WTC11 (cell line): ENCODE measurements around the gene TUBGCP4. TPM values are rescaled to one million over a fixed set of nuclear protein-coding genes. Genes with fewer than 3 reads are reported as not detected.

ENCODE experiments used
- CBFB ChIP-seq: sonication (generic); formaldehyde crosslinking; IDR thresholded peaks from 2 replicates; pipeline ENCODE4 v1.8.1; 2022; ENCODE audit warnings: mild to moderate bottlenecking, low read depth, missing genetic modification reagents
- CREM ChIP-seq: sonication (generic); formaldehyde crosslinking; IDR thresholded peaks from 2 replicates; pipeline ENCODE4 v1.8.1; 2022; ENCODE audit warnings: mild to moderate bottlenecking, missing genetic modification reagents, moderate library complexity
- ELF4 ChIP-seq: sonication (generic); formaldehyde crosslinking; IDR thresholded peaks from 2 replicates; pipeline ENCODE4 v1.8.1; 2022; ENCODE audit warnings: low read depth, mild to moderate bottlenecking, moderate library complexity, missing genetic modification reagents
- ESRRA ChIP-seq: sonication (generic); formaldehyde crosslinking; IDR thresholded peaks from 2 replicates; pipeline ENCODE4 v1.8.1; 2022; ENCODE audit warnings: mild to moderate bottlenecking, missing genetic modification reagents, borderline replicate concordance
- ETV6 ChIP-seq: sonication (generic); formaldehyde crosslinking; IDR thresholded peaks from 2 replicates; pipeline ENCODE4 v1.8.1; 2022; ENCODE audit warnings: mild to moderate bottlenecking, missing genetic modification reagents
- GABPB1 ChIP-seq: sonication (generic); formaldehyde crosslinking; IDR thresholded peaks from 2 replicates; pipeline ENCODE4 v1.8.1; 2023; ENCODE audit warnings: mild to moderate bottlenecking, missing genetic modification reagents
- HMGA2 ChIP-seq: fragments of 250-450 bp; sonication (Bioruptor Pico); IDR thresholded peaks from 2 replicates; pipeline ENCODE4 v1.4.0; 2021; ENCODE audit warnings: mild to moderate bottlenecking, moderate library complexity
- IRF2 ChIP-seq: sonication (generic); formaldehyde crosslinking; IDR thresholded peaks from 2 replicates; pipeline ENCODE4 v1.8.0; 2022; ENCODE audit warnings: low read depth, missing genetic modification reagents, borderline replicate concordance
- KAT7 ChIP-seq: sonication (generic); formaldehyde crosslinking; IDR thresholded peaks from 2 replicates; pipeline ENCODE4 v1.8.1; 2023; ENCODE audit warnings: missing genetic modification reagents, mild to moderate bottlenecking, borderline replicate concordance
- MYBL2 ChIP-seq: sonication (generic); formaldehyde crosslinking; IDR thresholded peaks from 2 replicates; pipeline ENCODE4 v1.8.1; 2023; ENCODE audit warnings: mild to moderate bottlenecking, moderate library complexity, missing genetic modification reagents
- NFATC4 ChIP-seq: fragments of 250-450 bp; sonication (Bioruptor Pico); IDR thresholded peaks from 2 replicates; pipeline ENCODE4 v1.9.0; 2021; ENCODE audit warnings: mild to moderate bottlenecking
- NR2C2 ChIP-seq: sonication (generic); formaldehyde crosslinking; IDR thresholded peaks from 2 replicates; pipeline ENCODE4 v1.8.0; 2022; ENCODE audit warnings: mild to moderate bottlenecking, missing genetic modification reagents
- NR3C1 ChIP-seq: sonication (generic); formaldehyde crosslinking; conservative IDR thresholded peaks from 2 replicates; pipeline ENCODE4 v1.8.1; 2023; ENCODE audit warnings: low read depth, mild to moderate bottlenecking, missing genetic modification reagents
- RELA ChIP-seq: sonication (generic); formaldehyde crosslinking; IDR thresholded peaks from 2 replicates; pipeline ENCODE4 v1.8.1; 2022; ENCODE audit warnings: missing genetic modification reagents, mild to moderate bottlenecking, borderline replicate concordance
- SMAD3 ChIP-seq: sonication (generic); formaldehyde crosslinking; IDR thresholded peaks from 2 replicates; pipeline ENCODE4 v1.8.0; 2022; ENCODE audit warnings: missing genetic modification reagents, mild to moderate bottlenecking, borderline replicate concordance
- SMAD4 ChIP-seq: sonication (generic); formaldehyde crosslinking; IDR thresholded peaks from 2 replicates; pipeline ENCODE4 v1.8.0; 2022; ENCODE audit warnings: mild to moderate bottlenecking, missing genetic modification reagents
- SOX15 ChIP-seq: fragments of 250-450 bp; sonication (Bioruptor Pico); IDR thresholded peaks from 2 replicates; pipeline ENCODE4 v1.9.0; 2021; ENCODE audit warnings: mild to moderate bottlenecking
- SP1 ChIP-seq: sonication (generic); formaldehyde crosslinking; conservative IDR thresholded peaks from 2 replicates; pipeline ENCODE4 v1.8.1; 2022; ENCODE audit warnings: missing genetic modification reagents
- TP53 ChIP-seq: sonication (generic); formaldehyde crosslinking; IDR thresholded peaks from 2 replicates; pipeline ENCODE4 v1.8.1; 2023; ENCODE audit warnings: mild to moderate bottlenecking, missing genetic modification reagents
- ZNF232 ChIP-seq: sonication (generic); formaldehyde crosslinking; IDR thresholded peaks from 2 replicates; pipeline ENCODE4 v1.8.0; 2022; ENCODE audit warnings: mild to moderate bottlenecking, missing genetic modification reagents
- ZNF416 ChIP-seq: fragments of 250-450 bp; sonication (Bioruptor Pico); IDR thresholded peaks from 2 replicates; pipeline ENCODE4 v1.9.0; 2021; ENCODE audit warnings: mild to moderate bottlenecking, inconsistent platforms
- total RNA-seq: library from RNA; stranded (reverse); gene quantifications from 3 replicates; pipeline ENCODE4 v1.2.3, GENCODE V29; 2021
- TF ChIP-seq, protein P1 (sequence below): sonication (generic); formaldehyde crosslinking; IDR thresholded peaks from 2 replicates; pipeline ENCODE4 v1.8.0; 2022; ENCODE audit warnings: missing genetic modification reagents
- TF ChIP-seq, protein P2 (sequence below): sonication (generic); formaldehyde crosslinking; IDR thresholded peaks from 2 replicates; pipeline ENCODE4 v1.8.0; 2022; ENCODE audit warnings: mild to moderate bottlenecking, missing genetic modification reagents
- TF ChIP-seq, protein P3 (sequence below): fragments of 250-450 bp; sonication (Bioruptor Pico); conservative IDR thresholded peaks from 2 replicates; pipeline ENCODE4 v1.9.0; 2021; ENCODE audit warnings: mild to moderate bottlenecking
- TF ChIP-seq, protein P4 (sequence below): sonication (generic); formaldehyde crosslinking; IDR thresholded peaks from 2 replicates; pipeline ENCODE4 v1.8.0; 2022; ENCODE audit warnings: mild to moderate bottlenecking, missing genetic modification reagents
- TF ChIP-seq, protein P5 (sequence below): sonication (generic); formaldehyde crosslinking; IDR thresholded peaks from 2 replicates; pipeline ENCODE4 v1.8.1; 2022; ENCODE audit warnings: low read depth, missing genetic modification reagents, borderline replicate concordance
- TF ChIP-seq, protein P6 (sequence below): sonication (generic); formaldehyde crosslinking; IDR thresholded peaks from 2 replicates; pipeline ENCODE4 v1.8.0; 2023; ENCODE audit warnings: missing genetic modification reagents, mild to moderate bottlenecking, borderline replicate concordance

TUBGCP4 gene
- total RNA-seq, 1 experiment from 2014 or later, result 22.5 TPM

DNA sequence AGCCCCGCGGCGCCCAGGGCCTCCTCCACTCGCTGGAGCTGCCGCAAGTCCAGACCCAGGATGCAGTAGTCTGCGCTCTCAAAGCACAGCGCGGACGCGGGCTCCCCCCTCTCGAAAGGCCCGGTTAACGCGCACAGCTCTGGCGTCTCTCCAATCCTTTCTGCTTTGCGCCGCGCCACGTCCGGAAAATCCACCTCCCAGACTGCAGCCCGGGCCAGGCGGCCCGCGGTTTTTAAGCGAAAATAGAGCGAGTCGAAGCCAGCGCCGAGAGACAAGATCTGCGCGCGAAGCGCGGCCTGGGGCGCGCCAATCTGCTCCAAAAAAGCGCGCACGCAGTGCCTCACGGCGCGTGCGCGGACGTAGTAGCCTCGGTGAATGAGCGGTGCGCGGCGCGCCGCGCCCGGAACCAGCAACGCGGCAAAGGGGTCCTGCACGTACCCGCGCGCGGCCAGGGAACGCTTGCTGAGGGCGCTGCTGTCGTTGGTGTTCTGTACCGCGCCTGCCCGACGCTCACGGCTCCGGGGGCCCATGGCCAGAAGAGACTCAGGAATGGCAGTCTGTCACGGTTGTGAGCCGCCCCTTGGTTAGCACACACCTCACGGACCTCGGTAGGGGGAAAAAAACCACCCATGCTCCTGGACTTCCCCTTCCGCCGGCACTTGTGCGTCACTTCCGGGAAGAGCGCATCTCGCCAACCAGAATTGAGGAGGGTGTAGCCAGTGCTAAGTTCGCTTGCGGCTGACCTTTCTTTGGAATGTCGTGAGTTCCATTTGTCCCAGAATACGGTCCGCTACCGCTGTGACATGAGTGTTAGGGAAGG lies 40.7 kb upstream of the TUBGCP4 start, which contains the start of gene LCMT2 (continued):
- TF ChIP-seq NFATC4 (CRISPR knock-in tag) (no peak), NR3C1 (CRISPR knock-in tag) (no peak), SOX15 (CRISPR knock-in tag) (no peak), NR2C2 (CRISPR knock-in tag) (no peak), RELA (0 out of 2 replicates have a peak, but pooled peaks have one; percentile 67), GABPB1 (CRISPR knock-in tag) (peak; percentile 72), KAT7 (CRISPR knock-in tag) (0 out of 2 replicates have a peak, but pooled peaks have one; percentile 31), IRF2 (CRISPR knock-in tag) (no peak), MYBL2 (CRISPR knock-in tag) (no peak), SMAD3 (0 out of 2 replicates have a peak, but pooled peaks have one; percentile 12), ZNF232 (CRISPR knock-in tag) (0 out of 2 replicates have a peak, but pooled peaks have one; percentile 30), ETV6 (CRISPR knock-in tag) (peak; percentile 100), ESRRA (CRISPR knock-in tag) (0 out of 2 replicates have a peak, but pooled peaks have one; percentile 52), SMAD4 (peak; percentile 55; the same call in 1 of the 2 replicates), HMGA2 (CRISPR knock-in tag) (no peak), ELF4 (CRISPR knock-in tag) (peak; percentile 80; the same call in 1 of the 2 replicates), CREM (CRISPR knock-in tag) (peak; percentile 85), ZNF416 (CRISPR knock-in tag) (0 out of 2 replicates have a peak, but pooled peaks have one; percentile 65), CBFB (CRISPR knock-in tag) (no peak), SP1 (CRISPR knock-in tag) (peak; percentile 53; the same call in 1 of the 2 replicates), TP53 (CRISPR knock-in tag) (no peak)
- TF ChIP-seq, protein P1, sequence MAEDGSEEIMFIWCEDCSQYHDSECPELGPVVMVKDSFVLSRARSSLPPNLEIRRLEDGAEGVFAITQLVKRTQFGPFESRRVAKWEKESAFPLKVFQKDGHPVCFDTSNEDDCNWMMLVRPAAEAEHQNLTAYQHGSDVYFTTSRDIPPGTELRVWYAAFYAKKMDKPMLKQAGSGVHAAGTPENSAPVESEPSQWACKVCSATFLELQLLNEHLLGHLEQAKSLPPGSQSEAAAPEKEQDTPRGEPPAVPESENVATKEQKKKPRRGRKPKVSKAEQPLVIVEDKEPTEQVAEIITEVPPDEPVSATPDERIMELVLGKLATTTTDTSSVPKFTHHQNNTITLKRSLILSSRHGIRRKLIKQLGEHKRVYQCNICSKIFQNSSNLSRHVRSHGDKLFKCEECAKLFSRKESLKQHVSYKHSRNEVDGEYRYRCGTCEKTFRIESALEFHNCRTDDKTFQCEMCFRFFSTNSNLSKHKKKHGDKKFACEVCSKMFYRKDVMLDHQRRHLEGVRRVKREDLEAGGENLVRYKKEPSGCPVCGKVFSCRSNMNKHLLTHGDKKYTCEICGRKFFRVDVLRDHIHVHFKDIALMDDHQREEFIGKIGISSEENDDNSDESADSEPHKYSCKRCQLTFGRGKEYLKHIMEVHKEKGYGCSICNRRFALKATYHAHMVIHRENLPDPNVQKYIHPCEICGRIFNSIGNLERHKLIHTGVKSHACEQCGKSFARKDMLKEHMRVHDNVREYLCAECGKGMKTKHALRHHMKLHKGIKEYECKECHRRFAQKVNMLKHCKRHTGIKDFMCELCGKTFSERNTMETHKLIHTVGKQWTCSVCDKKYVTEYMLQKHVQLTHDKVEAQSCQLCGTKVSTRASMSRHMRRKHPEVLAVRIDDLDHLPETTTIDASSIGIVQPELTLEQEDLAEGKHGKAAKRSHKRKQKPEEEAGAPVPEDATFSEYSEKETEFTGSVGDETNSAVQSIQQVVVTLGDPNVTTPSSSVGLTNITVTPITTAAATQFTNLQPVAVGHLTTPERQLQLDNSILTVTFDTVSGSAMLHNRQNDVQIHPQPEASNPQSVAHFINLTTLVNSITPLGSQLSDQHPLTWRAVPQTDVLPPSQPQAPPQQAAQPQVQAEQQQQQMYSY, result 0 out of 2 replicates have a peak, but pooled peaks have one; percentile 23
- TF ChIP-seq, protein P2, sequence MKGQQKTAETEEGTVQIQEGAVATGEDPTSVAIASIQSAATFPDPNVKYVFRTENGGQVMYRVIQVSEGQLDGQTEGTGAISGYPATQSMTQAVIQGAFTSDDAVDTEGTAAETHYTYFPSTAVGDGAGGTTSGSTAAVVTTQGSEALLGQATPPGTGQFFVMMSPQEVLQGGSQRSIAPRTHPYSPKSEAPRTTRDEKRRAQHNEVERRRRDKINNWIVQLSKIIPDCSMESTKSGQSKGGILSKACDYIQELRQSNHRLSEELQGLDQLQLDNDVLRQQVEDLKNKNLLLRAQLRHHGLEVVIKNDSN (CRISPR knock-in tag), result peak; percentile 67; the same call in 1 of the 2 replicates
- TF ChIP-seq, protein P3, sequence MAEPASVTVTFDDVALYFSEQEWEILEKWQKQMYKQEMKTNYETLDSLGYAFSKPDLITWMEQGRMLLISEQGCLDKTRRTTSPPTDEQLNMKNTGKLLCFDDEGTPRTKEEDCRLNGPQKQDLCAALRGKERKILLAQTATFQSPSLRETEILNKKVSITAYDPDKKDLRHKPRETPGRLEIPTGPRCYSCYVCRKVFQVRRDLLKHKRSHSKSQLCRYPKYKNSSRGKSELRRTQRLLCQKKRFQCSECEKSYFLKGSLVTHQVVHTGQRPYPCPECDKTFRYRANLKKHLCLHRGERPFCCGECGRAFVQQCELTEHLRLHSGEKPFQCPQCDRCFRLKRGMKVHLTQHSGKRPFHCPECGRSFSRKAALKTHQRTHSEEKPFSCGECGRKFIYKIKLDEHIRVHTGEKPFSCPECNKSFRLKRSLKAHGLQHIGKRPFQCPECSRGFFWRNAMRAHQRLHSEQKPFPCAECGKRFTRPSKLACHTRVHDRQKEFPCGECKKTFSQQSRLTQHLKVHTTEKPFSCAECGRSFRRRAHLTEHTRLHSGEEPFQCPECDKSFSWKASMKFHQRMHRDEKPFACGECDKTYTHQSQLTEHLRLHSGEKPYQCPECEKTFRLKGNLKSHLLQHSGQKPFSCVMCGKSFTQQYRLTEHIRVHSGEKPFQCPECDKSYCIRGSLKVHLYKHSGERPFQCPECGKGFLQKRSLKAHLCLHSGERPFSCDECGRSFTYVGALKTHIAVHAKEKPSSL, result no peak
- TF ChIP-seq, protein P4, sequence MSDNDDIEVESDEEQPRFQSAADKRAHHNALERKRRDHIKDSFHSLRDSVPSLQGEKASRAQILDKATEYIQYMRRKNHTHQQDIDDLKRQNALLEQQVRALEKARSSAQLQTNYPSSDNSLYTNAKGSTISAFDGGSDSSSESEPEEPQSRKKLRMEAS, result peak; percentile 92
- TF ChIP-seq, protein P5, sequence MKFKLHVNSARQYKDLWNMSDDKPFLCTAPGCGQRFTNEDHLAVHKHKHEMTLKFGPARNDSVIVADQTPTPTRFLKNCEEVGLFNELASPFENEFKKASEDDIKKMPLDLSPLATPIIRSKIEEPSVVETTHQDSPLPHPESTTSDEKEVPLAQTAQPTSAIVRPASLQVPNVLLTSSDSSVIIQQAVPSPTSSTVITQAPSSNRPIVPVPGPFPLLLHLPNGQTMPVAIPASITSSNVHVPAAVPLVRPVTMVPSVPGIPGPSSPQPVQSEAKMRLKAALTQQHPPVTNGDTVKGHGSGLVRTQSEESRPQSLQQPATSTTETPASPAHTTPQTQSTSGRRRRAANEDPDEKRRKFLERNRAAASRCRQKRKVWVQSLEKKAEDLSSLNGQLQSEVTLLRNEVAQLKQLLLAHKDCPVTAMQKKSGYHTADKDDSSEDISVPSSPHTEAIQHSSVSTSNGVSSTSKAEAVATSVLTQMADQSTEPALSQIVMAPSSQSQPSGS (CRISPR knock-in tag), result no peak
- TF ChIP-seq, protein P6, sequence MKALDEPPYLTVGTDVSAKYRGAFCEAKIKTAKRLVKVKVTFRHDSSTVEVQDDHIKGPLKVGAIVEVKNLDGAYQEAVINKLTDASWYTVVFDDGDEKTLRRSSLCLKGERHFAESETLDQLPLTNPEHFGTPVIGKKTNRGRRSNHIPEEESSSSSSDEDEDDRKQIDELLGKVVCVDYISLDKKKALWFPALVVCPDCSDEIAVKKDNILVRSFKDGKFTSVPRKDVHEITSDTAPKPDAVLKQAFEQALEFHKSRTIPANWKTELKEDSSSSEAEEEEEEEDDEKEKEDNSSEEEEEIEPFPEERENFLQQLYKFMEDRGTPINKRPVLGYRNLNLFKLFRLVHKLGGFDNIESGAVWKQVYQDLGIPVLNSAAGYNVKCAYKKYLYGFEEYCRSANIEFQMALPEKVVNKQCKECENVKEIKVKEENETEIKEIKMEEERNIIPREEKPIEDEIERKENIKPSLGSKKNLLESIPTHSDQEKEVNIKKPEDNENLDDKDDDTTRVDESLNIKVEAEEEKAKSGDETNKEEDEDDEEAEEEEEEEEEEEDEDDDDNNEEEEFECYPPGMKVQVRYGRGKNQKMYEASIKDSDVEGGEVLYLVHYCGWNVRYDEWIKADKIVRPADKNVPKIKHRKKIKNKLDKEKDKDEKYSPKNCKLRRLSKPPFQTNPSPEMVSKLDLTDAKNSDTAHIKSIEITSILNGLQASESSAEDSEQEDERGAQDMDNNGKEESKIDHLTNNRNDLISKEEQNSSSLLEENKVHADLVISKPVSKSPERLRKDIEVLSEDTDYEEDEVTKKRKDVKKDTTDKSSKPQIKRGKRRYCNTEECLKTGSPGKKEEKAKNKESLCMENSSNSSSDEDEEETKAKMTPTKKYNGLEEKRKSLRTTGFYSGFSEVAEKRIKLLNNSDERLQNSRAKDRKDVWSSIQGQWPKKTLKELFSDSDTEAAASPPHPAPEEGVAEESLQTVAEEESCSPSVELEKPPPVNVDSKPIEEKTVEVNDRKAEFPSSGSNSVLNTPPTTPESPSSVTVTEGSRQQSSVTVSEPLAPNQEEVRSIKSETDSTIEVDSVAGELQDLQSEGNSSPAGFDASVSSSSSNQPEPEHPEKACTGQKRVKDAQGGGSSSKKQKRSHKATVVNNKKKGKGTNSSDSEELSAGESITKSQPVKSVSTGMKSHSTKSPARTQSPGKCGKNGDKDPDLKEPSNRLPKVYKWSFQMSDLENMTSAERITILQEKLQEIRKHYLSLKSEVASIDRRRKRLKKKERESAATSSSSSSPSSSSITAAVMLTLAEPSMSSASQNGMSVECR (CRISPR knock-in tag), result peak; percentile 94
